HG02759 (cell line): ENCODE data around the gene ADAR.

Experiments used
- ATAC-seq: cut with Tn5 transposase; IDR thresholded peaks from one replicate; pipeline ENCODE4 v1.9.1; 2021; ENCODE audit warnings: mild to moderate bottlenecking, moderate library complexity; ENCODE audit not compliant: unreplicated experiment

The ADAR gene

DNA sequence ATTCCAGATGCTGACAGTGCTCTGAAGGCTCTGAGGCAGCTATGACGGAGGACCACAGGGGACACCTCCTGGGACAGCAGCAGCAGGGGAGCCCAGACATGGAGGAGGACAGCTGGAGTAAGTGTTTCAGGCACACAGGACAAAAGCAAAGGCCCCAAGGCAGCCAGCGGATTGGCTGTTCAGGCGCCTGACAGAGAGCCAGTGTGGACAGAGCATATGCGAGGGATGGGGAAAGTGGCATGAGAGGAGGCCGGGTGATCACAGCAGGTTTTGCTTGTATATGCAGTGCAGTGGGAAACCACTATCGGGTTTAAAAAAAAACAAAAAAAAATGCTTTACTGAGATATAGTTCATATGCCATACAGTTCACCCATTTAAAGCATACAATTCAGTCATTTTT is 21.3 kb downstream of the ADAR start:
- ATAC-seq = no peak

DNA sequence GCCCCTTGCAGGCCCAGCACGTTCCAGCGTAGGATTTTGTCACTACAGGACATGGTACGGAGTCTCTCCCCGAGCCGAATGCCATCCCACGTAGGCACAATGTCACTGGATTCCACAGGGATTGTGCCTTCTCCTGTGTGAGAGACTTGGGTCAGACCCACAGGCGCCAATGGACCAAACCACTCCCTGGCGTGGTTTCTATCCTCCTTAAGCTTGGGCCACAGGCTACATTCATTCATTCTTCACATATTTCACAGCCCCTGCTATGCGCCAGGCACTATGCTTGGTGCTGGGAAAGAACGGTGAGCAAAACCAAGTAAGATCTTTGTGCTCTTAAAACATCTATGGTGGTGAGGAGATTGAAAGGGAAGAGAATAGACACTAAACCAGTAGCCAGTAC is 21.8 kb downstream of the ADAR start:
- ATAC-seq = no peak

DNA sequence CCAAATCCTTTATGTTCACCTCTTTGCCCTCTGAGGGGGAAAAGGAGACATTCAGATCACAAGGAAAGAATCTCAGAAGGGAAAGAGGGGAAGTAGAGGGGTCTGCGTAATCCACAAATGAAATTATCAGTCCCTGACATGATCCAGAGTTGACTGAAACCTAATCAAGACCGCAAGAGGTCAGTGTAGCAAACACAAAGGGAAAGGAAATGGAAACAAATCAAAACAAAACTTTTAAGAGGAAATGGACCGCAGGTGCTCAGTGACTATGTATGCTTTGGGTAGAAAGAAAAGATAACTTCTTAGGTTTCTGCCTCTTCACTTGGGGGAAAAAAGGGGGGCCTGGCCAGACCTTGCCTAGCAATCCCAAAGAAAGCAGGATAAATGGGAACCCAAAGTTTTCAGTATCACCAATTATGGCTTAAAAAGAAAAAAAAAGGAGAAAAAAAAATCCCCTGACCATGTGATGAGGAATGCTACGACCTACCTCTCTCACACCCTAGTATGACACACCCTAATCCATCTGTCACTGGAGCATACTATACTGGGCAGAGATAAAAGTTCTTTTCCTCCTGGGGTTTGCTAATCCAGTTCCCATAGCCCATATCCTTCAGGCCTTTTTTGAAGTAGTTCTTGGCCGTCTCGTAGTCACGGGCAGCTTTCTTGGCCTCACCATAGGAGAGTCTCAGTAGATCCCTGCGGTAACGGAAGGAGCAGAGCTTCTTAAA is 23.6 kb downstream of the ADAR start:
- no peak for ATAC-seq

DNA sequence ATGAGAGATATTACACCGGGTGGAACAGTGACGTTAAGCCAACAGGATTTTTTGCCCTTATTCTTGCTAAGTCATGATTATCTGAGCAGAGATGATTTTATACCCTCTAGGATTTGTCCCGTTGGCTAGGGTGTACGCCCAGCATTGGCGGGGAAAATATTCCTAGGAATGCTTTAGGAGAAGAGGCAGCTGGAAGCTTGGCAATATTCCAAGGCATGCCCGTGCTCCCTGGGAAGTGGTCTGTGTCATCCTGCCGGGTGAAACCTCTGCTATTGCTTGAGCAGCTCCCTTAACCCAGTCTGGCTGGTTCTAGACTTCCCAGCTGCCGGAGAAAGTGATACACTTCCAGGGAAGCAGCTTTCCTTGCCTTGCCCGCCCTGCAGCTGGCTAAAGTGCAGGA is 24.2 kb downstream of the ADAR start:
- ATAC-seq = no peak

DNA sequence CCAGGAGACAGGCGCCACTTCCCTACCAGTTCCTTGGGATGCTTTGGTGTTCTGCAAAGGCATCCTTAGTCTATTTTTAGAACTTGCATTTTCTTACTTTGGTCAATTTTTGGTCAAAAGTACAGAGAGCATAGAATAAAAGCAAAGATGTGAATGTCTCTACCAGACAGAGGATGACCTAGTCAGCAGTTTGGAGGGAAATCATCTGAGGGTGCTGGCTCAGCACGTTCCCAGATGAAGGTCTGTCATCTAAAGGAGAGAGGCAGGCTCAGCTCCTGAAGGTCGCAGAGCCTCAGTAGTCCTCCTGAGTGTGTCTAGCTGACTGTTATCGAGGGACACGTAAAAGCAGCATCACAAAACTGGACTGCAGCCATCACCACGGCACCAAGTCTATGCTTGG is 25.1 kb downstream of the ADAR start:
- no peak for ATAC-seq

DNA sequence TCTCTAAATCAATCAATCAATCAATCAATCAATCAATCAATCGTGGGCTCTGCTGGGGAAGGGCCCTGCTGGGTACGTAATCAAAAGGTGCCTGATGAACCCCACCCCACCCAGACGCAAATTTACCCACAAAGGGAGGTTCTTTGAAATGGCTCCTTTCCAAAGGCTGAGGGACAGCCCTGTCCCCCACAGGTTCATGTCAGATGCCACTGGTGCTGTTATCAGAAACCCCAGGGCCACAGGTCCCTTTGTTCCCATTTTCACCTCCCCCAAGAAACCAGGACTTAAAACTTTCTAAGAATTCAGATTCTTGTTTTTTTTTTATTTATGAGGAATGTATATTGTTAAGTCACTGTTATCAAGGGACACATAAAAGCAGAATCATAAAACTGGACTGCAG is 26.2 kb downstream of the ADAR start:
- ATAC-seq = no peak

DNA sequence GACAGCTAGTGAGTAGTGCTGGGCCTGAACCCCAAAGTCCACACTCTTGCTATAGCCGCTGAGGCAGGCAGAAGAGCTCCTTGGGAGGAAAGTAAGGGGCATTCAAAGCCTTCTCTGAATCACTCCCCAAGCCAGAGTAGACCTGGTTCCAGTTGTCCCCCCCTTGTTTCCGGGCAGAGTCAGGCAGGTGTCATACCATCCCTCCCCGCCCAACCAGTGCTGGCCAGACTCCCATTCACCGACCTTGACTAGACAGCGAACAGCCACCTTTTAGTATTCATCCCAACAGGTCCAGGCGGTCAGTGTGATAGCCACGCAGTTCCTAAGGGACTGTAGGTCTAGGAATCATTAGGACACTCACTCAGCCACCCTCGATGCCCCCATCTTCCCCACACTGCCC is 28.6 kb downstream of the ADAR start:
- ATAC-seq = no peak

DNA sequence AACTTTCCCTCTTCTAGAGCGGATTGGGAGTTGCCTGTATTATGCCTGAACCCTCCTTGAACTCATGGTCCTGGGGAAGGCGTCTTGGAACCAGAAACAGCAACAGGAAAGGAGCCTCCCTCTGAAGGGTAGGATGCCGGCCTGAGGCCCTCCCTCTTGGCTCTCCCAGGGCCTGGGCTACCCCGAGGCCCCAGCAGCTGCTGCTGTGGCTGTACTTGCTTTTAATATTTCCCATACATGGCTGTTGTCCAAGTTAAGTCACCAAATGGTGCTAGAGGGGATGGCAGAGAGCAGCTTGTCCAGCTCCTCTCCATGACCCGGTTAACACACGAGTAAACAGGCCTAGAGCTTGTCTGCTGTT is 29.9 kb downstream of the ADAR start:
- no peak for ATAC-seq

DNA sequence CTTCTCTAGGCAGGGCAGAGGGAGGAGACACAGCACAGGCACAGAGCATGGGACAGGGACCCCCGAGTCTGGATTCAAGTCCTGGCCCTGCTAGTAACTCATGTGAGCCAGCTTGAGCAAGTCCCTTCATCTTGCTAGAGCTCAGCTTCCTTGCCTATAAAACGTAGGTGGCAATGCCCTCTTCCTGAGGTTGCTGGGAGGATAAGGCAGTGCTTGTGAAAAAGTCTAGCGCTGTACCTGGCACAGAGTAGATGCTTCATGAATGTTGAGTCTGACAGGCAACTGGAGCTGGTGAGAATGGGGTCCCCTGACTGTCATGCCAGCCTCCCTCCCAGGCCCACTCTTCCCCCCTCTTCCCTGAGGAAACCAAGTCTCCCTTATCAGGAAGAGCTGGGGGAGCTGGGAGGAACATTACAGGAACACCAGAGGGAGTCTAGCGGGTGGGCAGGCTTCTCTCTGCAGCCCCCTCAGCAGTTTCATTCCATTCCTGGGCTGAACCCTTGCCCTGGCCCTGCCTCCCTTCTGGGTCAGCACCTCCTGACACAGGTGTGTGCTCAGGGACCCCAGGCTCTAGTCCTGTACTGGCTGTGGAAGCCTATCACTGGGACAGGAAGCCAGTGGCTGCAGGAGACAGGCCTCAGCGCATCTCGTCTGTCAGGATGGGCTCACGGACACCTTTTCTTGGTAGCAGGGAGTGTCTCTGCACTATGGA is 30.5 kb downstream of the ADAR start:
- no peak for ATAC-seq

DNA sequence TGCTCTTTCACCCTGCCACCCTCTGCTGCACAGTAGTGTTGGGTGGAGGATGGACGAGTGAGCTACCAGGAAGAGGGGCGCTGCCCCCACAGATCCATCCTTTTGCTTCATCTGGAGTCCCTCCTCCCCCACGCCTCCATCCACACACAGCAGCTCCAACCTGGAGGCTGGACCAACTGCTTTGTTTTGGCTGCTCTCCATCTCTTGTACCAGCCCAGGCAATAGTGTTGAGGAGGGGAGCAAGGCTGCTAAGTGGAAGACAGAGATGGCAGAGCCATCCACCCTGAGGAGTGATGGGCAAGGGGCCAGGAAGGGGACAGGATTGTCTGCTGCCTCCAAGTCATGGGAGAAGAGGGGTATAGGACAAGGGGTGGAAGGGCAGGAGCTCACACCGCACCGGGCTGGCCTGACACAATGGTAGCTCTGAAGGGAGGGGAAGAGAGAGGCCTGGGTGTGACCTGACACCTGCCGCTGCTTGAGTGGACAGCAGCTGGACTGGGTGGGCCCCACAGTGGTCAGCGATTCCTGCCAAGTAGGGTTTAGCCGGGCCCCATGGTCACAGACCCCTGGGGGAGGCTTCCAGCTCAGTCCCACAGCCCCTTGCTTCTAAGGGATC is 31.9 kb downstream of the ADAR start:
- ATAC-seq = no peak

DNA sequence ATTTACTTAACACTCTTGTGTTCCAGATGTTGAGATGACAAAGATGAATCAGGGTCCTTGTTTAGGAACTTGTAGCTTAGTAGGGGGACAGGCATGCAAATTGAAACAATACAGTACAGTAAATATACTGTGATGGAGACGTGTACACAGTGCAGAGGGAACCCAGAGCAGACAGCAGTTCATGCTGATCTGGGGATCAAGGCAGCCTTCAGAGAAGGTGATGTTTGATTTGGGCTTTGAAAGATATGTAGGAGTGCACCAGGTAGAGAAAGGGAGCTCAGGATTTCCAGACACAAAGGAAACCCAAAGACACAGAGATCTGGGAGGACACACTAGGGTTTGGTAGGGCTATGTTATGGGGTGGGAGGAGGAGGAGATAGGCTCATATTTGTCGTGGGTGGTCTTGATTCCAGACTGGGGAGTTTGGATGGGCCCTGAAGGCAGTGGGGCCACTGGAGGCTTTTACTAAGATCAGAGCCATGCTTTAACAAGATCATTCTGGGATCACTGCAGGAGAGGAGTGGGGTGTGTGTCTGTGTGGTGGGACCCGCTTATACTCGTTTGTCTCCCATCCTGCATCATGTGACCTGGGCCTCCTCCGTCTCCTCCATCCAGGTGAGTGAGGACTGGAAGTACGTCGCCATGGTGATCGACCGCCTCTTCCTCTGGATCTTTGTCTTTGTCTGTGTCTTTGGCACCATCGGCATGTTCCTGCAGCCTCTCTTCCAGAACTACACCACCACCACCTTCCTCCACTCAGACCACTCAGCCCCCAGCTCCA is 32.6 kb downstream of the ADAR start:
- ATAC-seq = no peak

DNA sequence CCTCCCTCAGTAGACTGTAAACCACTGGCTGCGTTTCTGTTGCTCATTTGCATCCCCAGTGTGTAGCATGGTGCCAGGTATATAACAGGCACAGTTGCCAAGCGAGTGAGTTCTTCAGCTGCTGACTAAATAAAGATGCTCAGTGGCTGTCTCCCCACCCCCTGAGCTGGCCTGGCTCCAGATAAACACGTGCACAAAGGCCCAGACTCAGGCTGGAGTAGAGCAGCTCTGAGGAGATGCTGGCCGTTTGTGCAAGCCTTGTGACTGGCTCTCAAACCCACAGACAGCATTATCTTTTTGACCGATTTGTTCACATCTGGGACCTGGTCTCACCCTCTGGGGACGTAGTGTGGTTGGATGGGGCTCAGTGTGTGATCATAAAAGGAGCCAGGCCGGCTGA is 33.3 kb downstream of the ADAR start:
- no peak for ATAC-seq

DNA sequence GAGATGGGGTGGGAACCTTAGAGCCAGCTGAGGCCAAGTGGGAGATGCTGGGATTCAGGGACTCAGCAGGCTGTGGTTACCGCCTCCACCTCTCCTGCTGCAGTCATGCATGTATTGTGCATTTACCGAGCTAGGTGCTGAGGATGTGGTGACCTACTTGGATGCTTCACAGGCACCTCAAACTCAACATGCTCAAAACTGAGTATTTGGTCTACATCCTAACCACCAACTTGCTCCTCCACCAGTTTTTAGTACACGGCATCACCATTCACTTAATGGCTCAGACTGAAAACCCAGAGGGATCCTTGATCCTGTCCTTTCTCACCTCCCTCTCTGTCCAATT is 34.8 kb downstream of the ADAR start:
- no peak for ATAC-seq

DNA sequence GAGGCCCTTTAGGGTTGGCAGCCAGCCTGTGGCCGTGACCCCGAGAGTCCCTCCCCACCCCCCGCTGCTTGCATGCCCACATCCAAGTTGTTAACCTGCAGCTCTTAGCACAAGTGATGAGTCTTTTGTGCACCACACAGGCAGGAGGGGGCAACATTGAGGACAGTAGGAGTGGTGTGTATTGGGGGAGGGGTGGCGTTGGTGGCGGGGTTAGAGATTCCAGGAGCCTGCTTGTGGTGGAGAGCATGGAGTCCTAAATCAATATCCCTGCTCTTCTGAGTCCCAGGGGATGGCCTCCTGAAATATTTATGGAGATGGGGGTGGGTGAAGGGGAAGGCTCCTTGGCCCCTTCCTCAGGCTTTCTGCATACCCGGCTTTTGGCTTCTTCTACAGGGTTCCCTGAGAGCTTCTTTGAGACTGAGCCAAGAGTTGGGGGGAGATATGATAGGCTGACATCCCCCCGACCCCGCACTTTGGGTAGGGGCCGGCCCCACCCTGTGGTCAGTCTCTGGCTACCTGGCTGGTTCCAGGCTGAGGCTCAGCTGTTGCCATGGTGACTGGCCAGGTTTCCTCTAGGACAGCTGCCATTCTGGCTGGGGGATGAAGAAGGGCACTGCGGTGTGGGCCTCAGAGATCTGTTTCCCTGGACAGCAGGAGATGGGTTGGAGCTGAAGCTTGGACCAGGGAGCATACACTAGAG is 35.4 kb downstream of the ADAR start:
- no peak for ATAC-seq

DNA sequence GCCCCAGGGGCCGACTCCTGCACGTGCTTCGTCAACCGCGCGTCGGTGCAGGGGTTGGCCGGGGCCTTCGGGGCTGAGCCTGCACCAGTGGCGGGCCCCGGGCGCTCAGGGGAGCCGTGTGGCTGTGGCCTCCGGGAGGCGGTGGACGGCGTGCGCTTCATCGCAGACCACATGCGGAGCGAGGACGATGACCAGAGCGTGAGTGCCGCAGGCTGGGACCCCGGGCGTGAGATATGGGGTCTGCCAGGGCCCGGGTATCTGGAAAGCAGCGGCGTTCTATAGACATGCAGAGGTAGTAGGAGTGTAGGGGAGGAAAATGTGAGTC is 36.1 kb downstream of the ADAR start:
- no peak for ATAC-seq

DNA sequence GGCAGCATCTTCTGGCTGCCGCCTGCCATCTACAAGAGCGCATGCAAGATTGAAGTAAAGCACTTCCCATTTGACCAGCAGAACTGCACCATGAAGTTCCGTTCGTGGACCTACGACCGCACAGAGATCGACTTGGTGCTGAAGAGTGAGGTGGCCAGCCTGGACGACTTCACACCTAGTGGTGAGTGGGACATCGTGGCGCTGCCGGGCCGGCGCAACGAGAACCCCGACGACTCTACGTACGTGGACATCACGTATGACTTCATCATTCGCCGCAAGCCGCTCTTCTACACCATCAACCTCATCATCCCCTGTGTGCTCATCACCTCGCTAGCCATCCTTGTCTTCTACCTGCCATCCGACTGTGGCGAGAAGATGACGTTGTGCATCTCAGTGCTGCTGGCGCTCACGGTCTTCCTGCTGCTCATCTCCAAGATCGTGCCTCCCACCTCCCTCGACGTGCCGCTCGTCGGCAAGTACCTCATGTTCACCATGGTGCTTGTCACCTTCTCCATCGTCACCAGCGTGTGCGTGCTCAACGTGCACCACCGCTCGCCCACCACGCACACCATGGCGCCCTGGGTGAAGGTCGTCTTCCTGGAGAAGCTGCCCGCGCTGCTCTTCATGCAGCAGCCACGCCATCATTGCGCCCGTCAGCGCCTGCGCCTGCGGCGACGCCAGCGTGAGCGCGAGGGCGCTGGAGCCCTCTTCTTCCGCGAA is 36.6 kb downstream of the ADAR start:
- ATAC-seq = no peak

DNA sequence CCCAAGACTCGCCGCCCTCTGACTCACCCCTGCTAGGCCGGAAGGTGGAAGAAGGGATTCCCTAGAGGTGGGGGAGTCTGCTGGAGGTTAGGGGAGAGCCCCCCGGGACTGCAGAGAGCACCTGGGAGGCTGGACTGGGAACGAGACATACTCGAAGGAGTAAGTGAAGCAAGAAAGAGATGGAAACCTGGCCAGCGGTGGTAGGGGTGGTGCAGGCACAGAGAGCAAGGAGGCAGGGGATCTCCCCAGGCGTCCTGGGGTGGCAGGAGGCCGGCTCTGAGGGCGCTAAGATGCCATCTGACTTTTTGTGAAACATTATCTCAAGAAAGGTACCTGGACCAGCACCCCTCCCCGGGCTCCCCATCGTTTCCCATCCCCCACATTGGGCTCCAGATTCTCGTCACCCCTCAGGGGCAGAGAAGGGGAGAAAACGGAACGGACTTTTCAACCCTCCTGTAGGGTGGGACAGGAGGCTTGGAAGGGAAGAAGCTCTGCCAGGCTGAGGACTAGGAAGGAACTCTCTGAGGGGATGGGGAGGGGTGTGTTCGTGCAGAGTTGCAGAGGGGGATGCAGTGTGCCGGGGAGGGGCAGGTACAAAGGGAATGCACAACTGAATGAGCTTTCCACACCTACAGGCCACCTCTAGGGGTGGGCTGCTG is 39.7 kb downstream of the ADAR start:
- no peak for ATAC-seq

DNA sequence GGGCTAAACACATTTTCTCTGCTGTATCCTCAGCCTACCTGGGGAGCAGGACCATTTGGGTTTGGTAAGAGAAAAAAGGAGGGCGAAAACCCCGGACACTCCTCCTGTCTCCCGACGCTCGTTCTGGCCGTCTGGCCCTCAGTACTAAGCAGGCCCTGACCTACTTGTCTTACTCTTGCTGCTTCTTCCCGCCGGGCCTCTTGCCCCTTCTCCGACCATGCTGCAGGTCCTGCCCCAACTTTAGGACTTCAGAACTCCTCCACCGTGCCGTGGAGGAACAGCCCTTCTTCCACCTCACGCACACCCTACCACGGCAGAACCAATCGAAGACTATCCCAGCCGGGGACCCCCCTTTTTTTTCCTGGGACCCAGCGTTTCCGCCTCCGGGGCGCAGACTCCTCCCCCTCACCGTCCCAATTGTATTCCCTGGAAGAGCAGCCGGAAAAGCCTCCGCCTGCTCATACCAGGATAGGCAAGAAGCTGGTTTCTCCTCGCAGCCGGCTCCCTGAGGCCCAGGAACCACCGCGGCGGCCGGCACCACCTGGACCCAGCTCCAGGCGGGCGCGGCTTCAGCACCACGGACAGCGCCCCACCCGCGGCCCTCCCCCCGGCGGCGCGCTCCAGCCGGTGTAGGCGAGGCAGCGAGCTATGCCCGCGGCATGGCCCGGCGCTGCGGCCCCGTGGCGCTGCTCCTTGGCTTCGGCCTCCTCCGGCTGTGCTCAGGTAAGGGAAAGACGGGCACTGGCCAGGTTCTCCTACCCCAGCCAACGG is 40.4 kb downstream of the ADAR start, which contains the start of gene CHRNB2:
Gene CHRNB2 (plus strand): TSS at position 393 of the 771 bp plus-strand sequence. CDS start 267 bp downstream, at position 660.
- peak; percentile 61 for ATAC-seq

DNA sequence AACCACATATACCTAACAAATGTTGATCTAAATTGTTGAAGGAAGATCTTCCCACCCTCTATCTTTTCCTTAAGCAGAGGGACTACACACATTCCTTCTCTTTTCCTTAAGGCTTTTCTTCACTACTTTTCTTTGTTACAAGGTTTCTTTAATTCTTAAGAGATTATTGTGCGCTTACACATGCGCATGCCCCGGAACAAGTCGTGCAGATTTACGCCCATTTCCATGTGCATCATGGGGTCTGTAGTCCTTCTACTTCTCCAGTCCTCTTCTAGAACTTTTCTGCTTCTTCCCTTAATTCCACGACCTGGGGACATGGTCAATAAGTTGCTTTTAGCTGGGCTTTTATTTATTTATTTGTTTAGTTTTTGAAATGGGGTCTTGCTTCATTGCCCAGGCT is 42.1 kb downstream of the ADAR start:
- no peak for ATAC-seq
